ENCODE data around the gene CD99.

The CD99 gene

GRCh38 chrX:2703991-2704369 lies 12.9 kb downstream of the CD99 start:
- no peak overlapping the region for H3K4me3 ChIP-seq (ENCODE audit: low read depth, low read length)
- no peaks in the 10 kb centered on the region; the same call in 1 of the 2 replicates for H3K4me1 ChIP-seq (ENCODE audit: control insufficient read depth, insufficient read depth, low read length)
- TF ChIP-seq, protein P1, sequence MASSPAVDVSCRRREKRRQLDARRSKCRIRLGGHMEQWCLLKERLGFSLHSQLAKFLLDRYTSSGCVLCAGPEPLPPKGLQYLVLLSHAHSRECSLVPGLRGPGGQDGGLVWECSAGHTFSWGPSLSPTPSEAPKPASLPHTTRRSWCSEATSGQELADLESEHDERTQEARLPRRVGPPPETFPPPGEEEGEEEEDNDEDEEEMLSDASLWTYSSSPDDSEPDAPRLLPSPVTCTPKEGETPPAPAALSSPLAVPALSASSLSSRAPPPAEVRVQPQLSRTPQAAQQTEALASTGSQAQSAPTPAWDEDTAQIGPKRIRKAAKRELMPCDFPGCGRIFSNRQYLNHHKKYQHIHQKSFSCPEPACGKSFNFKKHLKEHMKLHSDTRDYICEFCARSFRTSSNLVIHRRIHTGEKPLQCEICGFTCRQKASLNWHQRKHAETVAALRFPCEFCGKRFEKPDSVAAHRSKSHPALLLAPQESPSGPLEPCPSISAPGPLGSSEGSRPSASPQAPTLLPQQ (tag by site-specific recombination; IDR thresholded peaks at IDR 0.05): no peak
- TF ChIP-seq ZBTB11 (tag by site-specific recombination; conservative IDR thresholded peaks at IDR 0.05; ENCODE audit: low read depth) (no peak), ZFP41 (tag by site-specific recombination; IDR thresholded peaks at IDR 0.05; ENCODE audit: borderline replicate concordance) (no peak), YY2 (tag by site-specific recombination; IDR thresholded peaks at IDR 0.05) (no peak), ZNF626 (tag by site-specific recombination; IDR thresholded peaks at IDR 0.05) (no peak), MEIS1 (CRISPR knock-in tag; IDR thresholded peaks at IDR 0.05; ENCODE audit: borderline replicate concordance) (no peak), OSR2 (tag by site-specific recombination; IDR thresholded peaks at IDR 0.05) (no peak)
- CTCF ChIA-PET: no interaction called here
- POLR2A ChIA-PET: no interaction called here
- H3K9me3 ChIP-seq (ENCODE audit: control insufficient read depth, insufficient read depth, low read depth, low read length): no peaks in the 10 kb centered on the region
- H3K27ac ChIP-seq (ENCODE audit: extremely low read depth, low read depth, low read length): no peak overlapping the region
- peaks cover 8 to 9% of the 10 kb centered on the region in 2 experiments; a peak in 2 of 3 replicates for H3K36me3 ChIP-seq (ENCODE audit: control insufficient read depth in 2 of 2, insufficient read depth in 1 of 2, low read length in 2 of 2)

DNA sequence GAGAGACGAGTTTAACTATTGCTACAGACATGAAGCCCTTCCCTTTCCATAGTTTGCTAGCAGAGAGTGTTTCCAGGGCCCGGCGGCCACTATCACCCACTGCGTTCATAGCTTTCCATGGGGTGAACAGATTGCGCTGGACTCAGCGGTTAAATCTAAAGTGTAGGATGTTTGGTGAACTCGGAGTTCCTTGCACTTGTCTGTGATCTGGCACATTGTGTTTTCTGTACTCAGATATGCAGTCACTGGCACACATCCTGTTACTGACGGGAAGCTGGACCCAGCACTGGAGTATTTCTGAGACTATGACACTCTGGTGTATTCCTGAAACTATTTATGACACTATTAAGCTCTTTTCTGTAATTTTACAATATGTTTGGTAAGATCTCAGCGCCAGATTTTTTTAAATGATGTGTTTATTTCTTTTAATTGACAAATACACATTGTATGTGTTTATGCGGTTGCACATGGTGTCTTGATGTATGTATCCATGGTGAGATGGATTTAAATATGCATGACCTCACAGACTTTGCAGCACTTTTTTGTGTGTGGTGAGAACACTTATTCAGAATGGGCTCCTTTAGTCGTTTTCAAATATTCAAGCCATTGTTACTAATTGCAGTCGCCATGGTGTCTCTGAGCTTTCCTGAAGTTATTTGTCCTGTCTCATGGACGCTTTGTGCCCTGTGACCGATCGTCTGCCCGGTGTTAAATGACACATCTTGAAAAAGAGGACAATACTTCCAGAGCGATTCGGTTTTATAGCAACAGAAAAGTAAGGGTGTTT lies 14.1 kb downstream of the CD99 start:
- Histone ChIP-seq H3K4me3 (ENCODE audit: low read depth, low read length) (no peak overlapping the region), H3K27ac (ENCODE audit: extremely low read depth, low read depth, low read length) (no peak overlapping the region), H3K4me1 (ENCODE audit: control insufficient read depth, insufficient read depth, low read length) (no peaks in the 10 kb centered on the region; the same call in 1 of the 2 replicates), H3K9me3 (ENCODE audit: control insufficient read depth, insufficient read depth, low read depth, low read length) (no peaks in the 10 kb centered on the region), H3K36me3 (ENCODE audit: control insufficient read depth in 2 of 2, insufficient read depth in 1 of 2, low read length in 2 of 2) (peaks cover 4 to 10% of the 10 kb centered on the region in 2 experiments; a peak in 2 of 3 replicates)
- TF ChIP-seq ZNF658 (tag by site-specific recombination; IDR thresholded peaks at IDR 0.05): no peak
- no peak for TF ChIP-seq BCL11A (tag by site-specific recombination; IDR thresholded peaks at IDR 0.05; ENCODE audit: low read depth)
- no peak for TF ChIP-seq ZNF670 (tag by site-specific recombination; IDR thresholded peaks at IDR 0.05; ENCODE audit: low read depth)
- TF ChIP-seq ZNF623 (tag by site-specific recombination; IDR thresholded peaks at IDR 0.05): no peak
- CTCF ChIA-PET: no interaction called here
- POLR2A ChIA-PET: no interaction called here

- POLR2A ChIA-PET: no interaction called here
- Histone ChIP-seq H3K9me3 (ENCODE audit: control insufficient read depth, insufficient read depth, low read depth, low read length) (no peaks in the 10 kb centered on the region), H3K4me1 (ENCODE audit: control insufficient read depth, insufficient read depth, low read length) (no peaks in the 10 kb centered on the region; the same call in 1 of the 2 replicates), H3K27ac (ENCODE audit: extremely low read depth, low read depth, low read length) (no peak overlapping the region), H3K36me3 (ENCODE audit: control insufficient read depth in 2 of 2, insufficient read depth in 1 of 2, low read length in 2 of 2) (peaks cover 5 to 11% of the 10 kb centered on the region in 2 experiments; a peak in 2 of 3 replicates), H3K4me3 (ENCODE audit: low read depth, low read length) (no peak overlapping the region)
- TF ChIP-seq IKZF3 (tag by site-specific recombination; IDR thresholded peaks at IDR 0.05) (no peak), ZBTB17 (tag by site-specific recombination; IDR thresholded peaks at IDR 0.05) (peak; percentile 56), ZNF248 (tag by site-specific recombination; IDR thresholded peaks at IDR 0.05) (no peak), ZNF239 (tag by site-specific recombination; IDR thresholded peaks at IDR 0.05) (no peak), ZNF629 (tag by site-specific recombination; IDR thresholded peaks at IDR 0.05) (0 out of 2 replicates have a peak, but pooled peaks have one; percentile 15), ELK4 (IDR thresholded peaks at IDR 0.05; ENCODE audit: borderline replicate concordance, low read depth, low read length) (no peak)
- CTCF ChIA-PET: no interaction called here
Observed at GRCh38 chrX:2707334-2707760, 16.3 kb downstream of the CD99 start.
